Karpas-422 (cell line): ENCODE results near the gene MOB3B. TPM values are rescaled to one million over a fixed set of nuclear protein-coding genes. Genes with fewer than 3 reads are reported as not detected.
A peak's percentile ranks its signal among the peaks of the same experiment; 100 is the strongest.

Experiments used
- DNase-seq: peaks from one replicate; pipeline ENCODE4 v3.0.0-alpha.2; 2015
- H2AFZ ChIP-seq: fragments of 200-600 bp; sonication (generic); 2 replicates; pipeline ENCODE4 v1.6.1; 2014; ENCODE audit warnings: antibody characterized with exemption, low read length, mixed read lengths
- H3K27ac ChIP-seq: fragments of 200-600 bp; sonication (generic); 2 replicates; pipeline ENCODE4 v1.5.1; 2014; ENCODE audit warnings: mild to moderate bottlenecking, low read length, moderate library complexity
- H3K27me3 ChIP-seq: fragments of 200-600 bp; sonication (generic); 2 replicates; pipeline ENCODE4 v1.6.1; 2014; ENCODE audit warnings: low read length, mixed read lengths
- H3K36me3 ChIP-seq: fragments of 200-600 bp; sonication (generic); 2 replicates; pipeline ENCODE4 v1.6.1; 2014; ENCODE audit warnings: low read length, mixed read lengths; ENCODE audit not compliant: insufficient read depth
- H3K4me1 ChIP-seq: fragments of 200-600 bp; sonication (generic); 2 replicates; pipeline ENCODE4 v1.6.1; 2014; ENCODE audit warnings: mild to moderate bottlenecking, low read length, mixed read lengths
- H3K4me2 ChIP-seq: fragments of 200-600 bp; sonication (generic); 2 replicates; pipeline ENCODE4 v1.6.1; 2014; ENCODE audit warnings: low read length, low read depth, mild to moderate bottlenecking; ENCODE audit not compliant: poor library complexity, severe bottlenecking
- H3K4me3 ChIP-seq: fragments of 200-600 bp; sonication (generic); 2 replicates; pipeline ENCODE4 v1.5.1; 2014; ENCODE audit warnings: mild to moderate bottlenecking, antibody characterized with exemption, low read length, mixed read lengths
- H3K79me2 ChIP-seq: fragments of 200-600 bp; sonication (generic); 2 replicates; pipeline ENCODE4 v1.6.1; 2014; ENCODE audit warnings: mild to moderate bottlenecking, low read length, mixed read lengths
- H3K9ac ChIP-seq: fragments of 200-600 bp; sonication (generic); 2 replicates; pipeline ENCODE4 v1.6.0; 2014; ENCODE audit warnings: low read length
- H3K9me2 ChIP-seq: fragments of 200-600 bp; sonication (generic), shearing (Covaris generic); replicated peaks from 2 replicates; pipeline ENCODE4 v1.6.0; 2014; ENCODE audit warnings: mild to moderate bottlenecking, low read length, moderate library complexity; ENCODE audit not compliant: insufficient read depth
- H3K9me3 ChIP-seq: fragments of 300-700, 200-600 bp; sonication (generic); 2 replicates; pipeline ENCODE4 v1.6.1; 2014; ENCODE audit warnings: low read length, mixed read lengths
- H4K20me1 ChIP-seq: fragments of 200-600 bp; sonication (generic); 2 replicates; pipeline ENCODE4 v1.6.1; 2014; ENCODE audit warnings: mild to moderate bottlenecking, antibody characterized with exemption, low read length, low read depth; ENCODE audit not compliant: insufficient read depth
- total RNA-seq: library from RNA; depleted of rRNA; stranded (reverse); fragments of >200 nt; shearing (Covaris generic); gene quantifications from 2 replicates; pipeline ENCODE4 v1.2.3, GENCODE V29; 2014; ENCODE audit warnings: low replicate concordance; rRNA removed

MOB3B gene
- 0.25 and 0.45 TPM in 2 replicates for total RNA-seq

- Histone ChIP-seq H3K9me2 (no peaks in the 10 kb centered on the region), H3K4me1 (peaks cover 9% of the 10 kb centered on the region), H3K36me3 (no peaks in the 10 kb centered on the region), H4K20me1 (no peaks in the 10 kb centered on the region), H3K4me2 (peak within 1 kb of the TSS; percentile 83), H3K79me2 (no peaks in the 10 kb centered on the region), H3K4me3 (peak within 1 kb of the TSS; percentile 67), H2AFZ (peak within 1 kb of the TSS; percentile 95; the same call in 1 of the 2 replicates), H3K9me3 (no peaks in the 10 kb centered on the region), H3K27me3 (no peaks in the 10 kb centered on the region), H3K9ac (peak within 1 kb of the TSS; percentile 54), H3K27ac (no peak within 1 kb of the TSS)
- peak; percentile 80 for DNase-seq
These were observed at the start of gene MOB3B for GRCh38 chr9:27529316-27530278. Gene MOB3B (minus strand): TSS chr9:27529814. CDS start chr9:27455550, 74,264 bp downstream.

- no peaks in the 10 kb centered on the region for H4K20me1 ChIP-seq
- H3K27me3 ChIP-seq = no peaks in the 10 kb centered on the region
- H2AFZ ChIP-seq = peak overlapping the region; percentile 22
- H3K79me2 ChIP-seq = peaks cover 40% of the 10 kb centered on the region
- no peaks in the 10 kb centered on the region for H3K9me2 ChIP-seq
- peak; percentile 99 for DNase-seq
- no peaks in the 10 kb centered on the region for H3K9me3 ChIP-seq
- H3K27ac ChIP-seq = peak overlapping the region; percentile 60
- H3K4me1 ChIP-seq = peaks cover 36% of the 10 kb centered on the region
- H3K9ac ChIP-seq = peak overlapping the region; percentile 85
- peak overlapping the region; percentile 74 for H3K4me2 ChIP-seq
- peak overlapping the region; percentile 69 for H3K4me3 ChIP-seq
- no peaks in the 10 kb centered on the region for H3K36me3 ChIP-seq
These were observed 44.3 kb upstream of the MOB3B start for GRCh38 chr9:27573634-27574590.

GRCh38 chr9:27572918-27573633 lies 43.5 kb upstream of the MOB3B start, which contains the start of gene C9orf72:
Gene C9orf72 (minus strand): TSS chr9:27573481. CDS start chr9:27567120, 6,361 bp downstream.
- no peaks in the 10 kb centered on the region for H3K36me3 ChIP-seq
- peak within 1 kb of the TSS; percentile 74 for H3K4me2 ChIP-seq
- peak within 1 kb of the TSS; percentile 69 for H3K4me3 ChIP-seq
- H3K9me3 ChIP-seq = no peaks in the 10 kb centered on the region
- no peaks in the 10 kb centered on the region for H3K27me3 ChIP-seq
- no peaks in the 10 kb centered on the region for H4K20me1 ChIP-seq
- H3K4me1 ChIP-seq = peaks cover 36% of the 10 kb centered on the region
- DNase-seq = peak; percentile 90
- peak within 1 kb of the TSS; percentile 60 for H3K27ac ChIP-seq
- H3K9me2 ChIP-seq = no peaks in the 10 kb centered on the region
- peak within 1 kb of the TSS; percentile 85 for H3K9ac ChIP-seq
- H3K79me2 ChIP-seq = peaks cover 48% of the 10 kb centered on the region
- H2AFZ ChIP-seq = peak within 1 kb of the TSS; percentile 79

GRCh38 chr9:27572566-27572917 lies 42.9 kb upstream of the MOB3B start:
- Histone ChIP-seq H2AFZ (peak overlapping the region; percentile 79; the same call in 1 of the 2 replicates), H3K9me2 (no peaks in the 10 kb centered on the region), H3K4me2 (peak overlapping the region; percentile 74), H3K27me3 (no peaks in the 10 kb centered on the region), H3K9ac (peak overlapping the region; percentile 85), H3K79me2 (peaks cover 54% of the 10 kb centered on the region), H3K4me3 (peak overlapping the region; percentile 69), H3K36me3 (no peaks in the 10 kb centered on the region; the same call in 1 of the 2 replicates), H3K27ac (peak overlapping the region; percentile 38), H3K9me3 (no peaks in the 10 kb centered on the region), H4K20me1 (no peaks in the 10 kb centered on the region), H3K4me1 (peaks cover 36% of the 10 kb centered on the region)
- DNase-seq = peak; percentile 81

GRCh38 chr9:27572061-27572460 lies 42.4 kb upstream of the MOB3B start:
- peaks cover 58% of the 10 kb centered on the region for H3K79me2 ChIP-seq
- peak overlapping the region; percentile 69 for H3K4me3 ChIP-seq

GRCh38 chr9:27571011-27571410 lies 41.4 kb upstream of the MOB3B start:
- Histone ChIP-seq H3K27me3 (no peaks in the 10 kb centered on the region), H3K36me3 (peaks cover 8% of the 10 kb centered on the region), H3K27ac (no peak overlapping the region), H2AFZ (no peak overlapping the region), H3K4me2 (peak overlapping the region; percentile 74), H3K9me3 (no peaks in the 10 kb centered on the region), H3K79me2 (peaks cover 62% of the 10 kb centered on the region), H4K20me1 (no peaks in the 10 kb centered on the region), H3K4me3 (peak overlapping the region; percentile 69; the same call in 1 of the 2 replicates), H3K9me2 (no peaks in the 10 kb centered on the region), H3K9ac (no peak overlapping the region), H3K4me1 (peaks cover 38% of the 10 kb centered on the region)
- DNase-seq = no peak

More at GRCh38 chr9:27572061-27572460, 42.4 kb upstream of the MOB3B start:
- H2AFZ ChIP-seq = no peak overlapping the region
- no peaks in the 10 kb centered on the region; the same call in 1 of the 2 replicates for H3K36me3 ChIP-seq
- peak overlapping the region; percentile 38 for H3K27ac ChIP-seq
- H4K20me1 ChIP-seq = no peaks in the 10 kb centered on the region
- no peaks in the 10 kb centered on the region for H3K27me3 ChIP-seq
- H3K9me2 ChIP-seq = no peaks in the 10 kb centered on the region
- peak overlapping the region; percentile 85 for H3K9ac ChIP-seq
- H3K4me1 ChIP-seq = peaks cover 36% of the 10 kb centered on the region
- H3K9me3 ChIP-seq = no peaks in the 10 kb centered on the region
- peak overlapping the region; percentile 74 for H3K4me2 ChIP-seq
- no peak for DNase-seq

GRCh38 chr9:27569406-27569805 lies 39.8 kb upstream of the MOB3B start:
- Histone ChIP-seq H4K20me1 (no peaks in the 10 kb centered on the region), H3K79me2 (peaks cover 62% of the 10 kb centered on the region), H3K9ac (no peak overlapping the region), H3K9me2 (no peaks in the 10 kb centered on the region), H3K4me3 (no peak overlapping the region), H2AFZ (no peak overlapping the region), H3K27ac (no peak overlapping the region), H3K4me1 (peaks cover 47% of the 10 kb centered on the region), H3K4me2 (no peak overlapping the region), H3K27me3 (no peaks in the 10 kb centered on the region), H3K36me3 (peaks cover 9% of the 10 kb centered on the region), H3K9me3 (no peaks in the 10 kb centered on the region)
- DNase-seq = no peak
